Activated CD8-positive, alpha-beta memory T cell treated with anti-CD3 and anti-CD28 coated beads for 4 hours (primary cell): ENCODE measurements around the gene GIPC1.
"Not testable (repeated sequence)": the region's sequence is repeated elsewhere in the genome, so short reads cannot be mapped to it uniquely, and the experiment has no call there.

Experiments used
- DNase-seq, 2 donors: peaks; one replicate each; pipeline ENCODE4 v3.0.0-alpha.2; 2020; ENCODE audit warnings: low read depth in 2 of 2

Gene GIPC1

DNA sequence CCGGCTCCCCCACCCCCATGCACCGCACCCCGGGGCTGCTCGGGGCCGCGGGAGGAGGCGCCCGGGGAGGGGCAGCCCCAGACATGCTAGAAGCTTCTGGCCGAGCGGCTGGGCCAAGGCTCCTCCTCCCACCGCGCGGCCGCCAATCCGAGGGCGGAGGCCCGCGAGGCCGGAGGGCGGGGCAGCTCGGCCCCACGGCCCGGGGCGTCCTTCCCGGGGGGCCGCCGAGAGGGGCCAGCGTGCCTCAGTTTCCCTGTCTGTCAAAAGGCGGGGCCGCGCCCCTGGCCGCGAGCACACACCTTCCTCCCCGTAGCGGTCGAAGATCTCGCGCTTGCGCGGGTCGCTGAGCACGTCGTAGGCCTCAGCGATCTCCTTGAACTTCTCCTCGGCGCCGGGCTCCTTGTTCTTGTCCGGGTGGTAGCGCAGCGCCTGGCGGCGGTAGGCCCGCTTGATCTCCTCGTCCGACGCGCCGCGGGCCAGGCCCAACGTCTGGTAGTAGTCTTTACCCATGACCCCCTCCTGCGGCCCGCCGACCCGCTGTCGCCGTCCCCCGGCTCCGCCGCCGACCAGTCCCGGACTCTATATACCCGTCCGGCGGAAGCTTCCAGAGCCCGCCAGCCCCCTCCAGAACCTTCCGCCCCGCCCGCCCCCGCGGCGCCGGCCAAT, 22.0 kb upstream of the GIPC1 start, which contains the start of gene DNAJB1:
Gene DNAJB1, minus strand, starts transcription at position 558 of the 666 bp plus-strand sequence. Its CDS starts 48 bp downstream, at position 510.
- peak; percentile 34 to 44 for DNase-seq

DNA sequence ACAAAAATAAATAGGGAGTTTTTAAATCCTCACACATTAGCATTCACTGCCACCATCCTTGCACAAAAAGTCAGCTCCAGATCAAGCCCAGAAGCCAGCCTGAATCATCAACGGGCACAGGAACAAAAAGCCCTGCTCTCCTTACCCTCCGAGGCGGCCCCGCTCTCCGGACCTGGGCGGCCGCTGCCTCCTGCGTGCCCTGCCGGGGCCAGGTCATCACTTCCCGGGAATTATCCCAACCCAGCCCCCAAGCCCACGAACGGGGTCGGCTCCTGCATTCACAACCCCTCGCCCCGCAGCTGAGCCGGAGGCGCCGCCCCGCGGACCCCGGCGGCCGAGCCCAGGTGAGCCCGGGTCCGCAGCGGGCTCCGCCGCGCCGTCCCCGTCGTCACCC, 21.5 kb upstream of the GIPC1 start:
- no peak for DNase-seq

DNA sequence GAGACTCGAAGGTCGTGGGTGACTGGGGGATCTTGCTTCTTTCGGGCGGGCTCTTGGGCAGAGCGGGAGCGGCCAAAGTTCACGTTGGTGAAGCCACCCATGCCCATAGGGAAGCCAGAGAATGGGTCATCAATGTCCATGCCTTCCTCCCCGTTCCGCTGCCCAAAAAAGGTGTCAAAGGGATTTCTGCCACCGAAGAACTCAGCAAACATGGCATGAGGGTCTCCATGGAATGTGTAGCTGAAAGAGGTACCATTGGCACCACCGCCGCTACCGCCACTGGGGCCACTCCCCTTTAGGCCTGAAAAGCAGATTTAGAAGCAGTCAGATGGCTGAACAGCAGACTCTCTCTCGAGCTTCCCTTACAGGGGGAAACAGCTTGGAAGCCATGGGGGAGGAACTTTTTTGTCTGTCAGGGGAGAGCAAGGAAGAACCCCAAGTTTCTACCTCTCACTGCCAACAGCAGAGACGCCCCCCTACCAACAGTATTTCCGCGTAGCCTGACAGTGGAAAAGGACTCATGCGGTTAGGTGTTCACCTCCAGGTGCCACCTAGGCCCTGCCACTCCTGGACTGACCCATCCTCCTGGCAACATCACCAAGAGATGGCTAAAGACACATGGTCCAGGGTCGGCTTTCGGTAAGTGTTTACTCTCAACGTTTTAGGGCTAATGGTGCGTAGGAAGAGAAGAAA, 21.0 kb upstream of the GIPC1 start:
- DNase-seq, result no peak

DNA sequence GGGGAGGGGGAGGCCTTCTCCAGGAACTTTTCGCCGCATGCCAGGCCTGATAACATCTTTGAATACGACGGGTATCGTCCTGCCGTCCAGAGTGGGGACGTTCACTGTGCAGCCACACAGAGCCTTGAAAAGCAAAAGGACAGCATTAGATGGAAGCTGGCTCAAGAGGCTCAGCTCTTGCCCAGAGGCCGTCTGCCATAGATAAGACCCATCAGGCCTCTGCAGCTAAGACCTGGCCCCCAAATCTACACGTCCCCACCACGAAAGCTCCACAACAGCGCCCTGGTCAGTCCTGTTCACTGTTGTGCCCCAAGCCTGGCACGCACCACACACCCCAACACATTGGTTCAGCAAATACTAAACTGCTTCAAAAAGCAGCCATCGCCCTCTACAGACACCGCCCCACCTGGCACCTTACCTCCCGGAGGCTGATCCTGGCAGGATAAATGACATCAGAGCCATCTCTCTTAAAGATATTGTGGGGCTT, 20.2 kb upstream of the GIPC1 start:
- no peak for DNase-seq

DNA sequence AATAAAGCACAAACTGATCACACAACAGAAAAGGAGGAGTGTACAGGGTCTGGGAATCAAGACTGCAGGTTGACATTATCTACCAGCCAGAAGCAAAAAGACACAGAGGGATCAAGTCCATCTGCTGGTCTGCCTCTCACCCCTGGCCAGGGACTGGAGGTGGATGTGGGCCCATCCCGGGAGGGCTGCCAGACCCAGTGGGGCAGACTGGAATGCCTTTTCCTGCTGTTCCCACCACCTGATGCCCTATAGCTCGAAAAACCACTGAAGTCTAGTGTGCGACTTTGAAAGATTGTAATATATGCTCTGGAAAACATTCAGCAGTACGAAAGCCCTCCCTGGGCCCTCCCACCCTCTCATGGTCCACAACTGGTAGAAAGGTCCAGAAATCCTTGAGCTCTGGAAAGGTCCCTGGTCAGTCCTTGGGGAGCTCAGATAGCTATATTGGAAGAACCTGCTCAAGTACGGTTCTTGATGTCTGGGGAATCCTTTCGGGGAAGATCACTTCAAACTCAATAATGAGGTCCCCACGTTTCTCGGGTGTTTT, 19.6 kb upstream of the GIPC1 start:
- DNase-seq, result no peak

DNA sequence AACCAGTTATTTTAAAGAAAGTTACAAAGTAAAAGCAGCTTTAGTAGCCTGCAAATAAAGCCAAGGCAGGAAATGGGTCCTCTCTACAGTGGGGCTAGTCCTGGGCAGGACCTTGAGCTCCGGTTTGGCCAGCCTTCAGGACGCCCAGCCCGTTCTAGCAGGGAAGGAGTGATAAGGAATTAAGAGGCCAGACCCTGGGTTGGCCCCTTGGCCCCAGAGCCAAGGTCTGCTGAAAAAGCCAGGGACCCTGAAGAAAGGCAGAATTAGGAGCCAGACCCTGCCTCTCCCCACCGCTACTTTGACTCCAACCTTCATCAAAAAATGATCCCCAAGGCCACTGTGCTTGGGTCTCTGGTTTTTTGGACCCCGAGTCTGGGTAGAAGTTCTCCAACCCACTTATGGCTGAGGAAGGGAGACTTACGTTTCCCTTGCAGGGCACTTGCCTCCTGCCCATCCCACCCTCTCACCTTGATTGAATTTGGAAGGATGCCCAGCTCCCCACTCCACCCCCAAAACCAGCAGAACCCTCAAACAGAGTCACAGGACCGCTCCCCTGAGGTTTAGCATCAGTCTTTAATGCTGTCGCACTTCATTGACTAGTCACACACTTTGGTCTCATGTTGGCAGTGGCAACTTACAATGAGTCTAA, 18.4 kb upstream of the GIPC1 start:
- DNase-seq, result no peak

DNA sequence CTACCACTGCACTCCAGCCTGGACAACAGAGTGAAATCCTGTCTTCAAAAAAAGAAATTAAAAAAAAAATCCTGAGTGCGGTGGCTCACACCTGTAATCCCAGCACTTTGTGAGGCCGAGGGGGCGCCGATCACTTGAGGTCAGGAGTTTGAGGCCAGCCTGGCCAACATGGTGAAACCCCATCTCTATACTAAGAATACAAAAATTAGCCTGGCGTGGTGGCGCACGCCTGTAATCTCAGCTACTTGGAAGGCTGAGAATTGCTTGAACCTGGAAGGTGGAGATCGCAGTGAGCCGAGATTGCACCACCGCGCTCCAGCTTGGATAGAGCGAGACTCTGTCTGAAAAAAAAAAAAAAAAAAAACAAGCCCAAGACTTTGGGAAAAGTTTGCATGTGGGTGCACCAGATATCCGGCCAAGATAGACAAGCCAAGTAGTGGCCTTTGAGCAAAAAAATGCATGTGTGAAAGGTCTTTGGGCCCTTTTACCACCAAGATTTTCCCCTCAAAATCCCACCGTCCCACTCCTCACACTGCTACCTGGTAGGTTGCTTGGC, 16.6 kb upstream of the GIPC1 start:
- no peak for DNase-seq

DNA sequence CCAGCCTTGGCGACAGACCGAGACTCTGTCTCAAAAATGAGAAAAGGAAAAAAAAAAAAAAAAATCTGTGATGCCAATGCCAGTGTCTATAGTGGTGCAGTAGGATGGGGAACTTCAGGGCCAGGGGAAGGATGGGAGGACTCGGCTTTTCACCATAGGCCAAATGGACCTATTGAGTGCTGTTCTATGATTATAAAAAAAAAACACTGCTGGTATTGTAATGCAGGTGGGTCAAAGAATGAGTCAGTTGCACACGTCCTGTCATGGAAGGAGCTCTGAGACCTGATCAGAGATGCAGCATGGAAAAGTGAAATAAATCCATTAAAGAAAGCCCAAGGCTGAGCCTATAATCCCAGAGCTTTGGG, 15.3 kb upstream of the GIPC1 start:
- no peak for DNase-seq

DNA sequence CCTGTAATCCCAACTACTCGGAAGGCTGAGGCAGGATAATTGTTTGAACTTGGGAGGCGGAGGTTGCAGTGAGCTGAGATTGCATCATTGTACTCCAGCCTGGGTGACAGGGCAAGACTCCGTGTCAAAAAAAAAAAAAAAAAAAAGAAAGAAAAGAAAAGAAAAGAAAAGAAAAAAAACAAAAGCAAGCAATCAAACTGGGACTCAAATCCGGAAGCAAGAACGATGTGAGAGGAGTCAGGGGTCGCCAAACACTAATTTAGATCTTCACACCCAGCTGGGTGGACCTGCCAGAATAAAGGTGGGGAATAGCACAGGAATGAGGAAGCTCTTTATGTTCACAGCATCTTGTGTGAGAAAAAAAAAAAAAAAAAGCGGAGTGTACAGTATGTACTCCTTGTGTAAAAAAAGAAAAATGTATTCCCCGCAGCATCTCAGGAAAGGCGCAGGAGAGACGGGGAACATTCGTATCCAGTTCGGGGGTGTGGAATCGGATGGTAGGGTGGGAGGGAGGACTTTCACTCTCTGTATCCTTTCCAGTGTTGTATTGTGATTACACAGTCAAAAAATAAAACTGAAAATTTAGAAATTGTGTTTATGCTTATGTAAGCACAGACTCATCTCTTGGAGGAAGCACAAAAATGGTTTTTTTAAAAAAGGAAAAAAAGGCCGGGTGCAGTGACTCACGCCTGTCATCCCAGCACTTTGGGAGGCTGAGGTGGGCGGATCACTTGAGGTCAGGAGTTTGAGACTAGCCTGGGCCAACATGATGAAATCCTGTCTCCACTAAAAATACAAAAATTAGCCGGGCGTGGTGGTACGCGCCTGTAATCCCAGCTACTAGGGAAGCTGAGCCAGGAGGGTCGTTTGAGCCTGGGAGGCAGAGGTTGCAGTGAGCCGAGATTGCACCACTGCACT, 14.6 kb upstream of the GIPC1 start:
- DNase-seq, result no peak

DNA sequence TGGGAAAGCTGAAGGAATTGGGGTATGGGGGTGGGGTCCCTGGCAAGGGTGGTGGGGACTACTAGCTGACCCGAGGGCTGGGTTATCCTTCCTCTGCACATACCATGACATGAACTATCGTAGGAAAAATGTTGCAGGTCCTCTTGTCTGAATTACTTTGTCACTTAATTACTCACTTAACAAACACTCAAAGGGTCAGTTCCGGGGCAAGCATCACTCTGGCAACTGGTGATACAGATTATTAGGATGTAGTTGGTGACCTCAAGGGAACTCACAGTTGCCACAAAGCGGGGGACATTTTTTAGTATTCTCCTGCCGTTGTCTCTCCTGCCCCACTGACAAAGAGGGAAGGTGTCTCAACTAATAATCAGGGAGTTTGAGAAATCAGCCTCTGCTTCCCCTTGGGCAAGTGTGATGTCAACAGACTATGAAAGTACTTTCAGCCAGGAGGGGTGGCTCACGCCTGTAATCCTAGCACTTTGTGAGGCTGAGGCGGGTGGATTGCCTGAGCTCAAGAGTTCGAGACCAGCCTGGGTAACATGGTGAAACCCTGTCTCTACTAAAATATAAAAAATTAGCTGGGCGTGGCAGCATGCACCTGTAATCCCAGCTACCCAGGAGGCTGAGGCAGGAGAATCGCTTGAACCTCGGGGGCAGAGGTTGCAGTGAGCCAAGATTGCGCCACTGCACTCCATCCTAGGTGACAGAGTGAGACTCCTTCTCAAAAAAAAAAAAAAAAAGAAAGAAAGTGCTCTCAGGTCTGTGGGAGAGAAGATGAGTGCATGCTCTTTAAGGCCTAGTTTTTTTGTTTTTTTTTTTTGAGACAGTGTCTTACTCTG, 12.0 kb upstream of the GIPC1 start:
- DNase-seq, result no peak

DNA sequence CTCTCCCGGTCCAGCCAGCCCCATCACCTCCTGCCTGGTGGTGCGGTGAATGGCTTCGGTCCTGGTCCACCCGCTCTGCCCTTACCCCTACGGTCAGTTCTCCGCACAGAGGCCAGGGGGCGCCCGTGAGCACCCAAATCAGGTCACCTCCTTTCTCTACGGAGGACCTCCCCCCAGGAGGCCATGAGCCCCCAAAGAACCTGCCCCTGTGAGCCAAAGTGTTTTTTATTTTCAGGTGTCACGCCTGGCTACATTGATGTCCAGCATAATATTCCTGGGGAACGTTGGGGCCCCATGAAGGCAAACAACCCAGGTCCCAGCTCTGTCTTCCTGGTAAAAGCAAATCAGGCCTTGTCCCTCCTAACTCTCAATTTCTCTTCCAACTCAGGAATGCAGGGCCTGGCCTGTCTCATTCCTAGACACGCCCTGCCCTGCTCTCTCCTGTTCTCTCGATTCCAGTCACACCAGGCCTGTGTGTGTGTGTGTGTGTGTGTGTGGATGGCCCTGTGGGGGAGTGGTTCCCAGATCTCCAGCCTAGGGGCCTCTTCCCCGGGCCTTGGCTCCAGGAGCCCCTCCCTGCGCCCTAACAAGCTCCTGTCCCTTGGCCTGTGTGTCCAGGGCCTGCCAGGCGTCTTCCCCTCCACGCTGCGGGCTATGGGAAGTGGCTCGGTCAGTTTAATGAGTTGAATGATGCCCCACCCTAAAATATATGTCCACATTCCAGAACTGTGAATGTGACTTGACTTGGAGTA, 9.7 kb upstream of the GIPC1 start:
- no peak for DNase-seq

DNA sequence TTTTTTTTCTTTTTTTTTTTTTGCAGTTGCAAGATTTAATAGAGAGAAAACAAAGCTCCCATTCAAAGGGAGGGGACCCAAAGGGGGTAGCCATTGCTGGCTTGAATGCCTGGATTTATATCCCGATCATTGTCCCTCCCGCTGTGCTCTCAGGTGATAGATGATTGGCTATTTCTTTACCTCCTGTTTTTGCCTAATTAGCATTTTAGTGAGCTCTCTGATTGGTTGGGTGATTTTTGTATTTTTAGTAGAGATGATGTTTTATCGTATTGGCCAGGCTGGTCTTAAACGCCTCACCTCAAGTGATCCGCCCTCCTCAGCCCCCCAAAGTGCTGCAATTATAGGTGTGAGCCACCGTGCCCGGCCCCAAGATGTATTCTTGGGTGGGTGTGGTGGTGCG, 8.6 kb upstream of the GIPC1 start:
- DNase-seq, result not testable (repeated sequence)

DNA sequence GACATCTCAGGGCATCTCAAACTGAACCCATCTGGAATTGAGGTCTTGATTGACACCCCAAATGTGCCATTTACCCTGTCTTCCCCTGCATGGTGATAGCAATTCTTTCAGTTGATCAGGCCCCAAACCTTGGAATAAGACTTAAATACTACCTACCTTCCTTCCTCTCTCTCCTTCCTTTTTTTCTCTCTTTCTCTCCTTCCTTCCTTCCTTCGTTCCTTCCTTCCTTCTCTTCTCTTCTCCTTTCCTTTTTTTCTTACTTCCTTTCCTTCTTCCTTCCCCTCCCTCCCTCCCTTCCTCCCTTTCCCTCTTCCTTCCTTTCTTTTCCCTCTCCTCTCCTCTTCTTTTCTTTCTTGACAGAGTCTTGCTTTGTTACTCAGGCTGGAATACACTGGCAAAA, 7.4 kb upstream of the GIPC1 start:
- no peak for DNase-seq

DNA sequence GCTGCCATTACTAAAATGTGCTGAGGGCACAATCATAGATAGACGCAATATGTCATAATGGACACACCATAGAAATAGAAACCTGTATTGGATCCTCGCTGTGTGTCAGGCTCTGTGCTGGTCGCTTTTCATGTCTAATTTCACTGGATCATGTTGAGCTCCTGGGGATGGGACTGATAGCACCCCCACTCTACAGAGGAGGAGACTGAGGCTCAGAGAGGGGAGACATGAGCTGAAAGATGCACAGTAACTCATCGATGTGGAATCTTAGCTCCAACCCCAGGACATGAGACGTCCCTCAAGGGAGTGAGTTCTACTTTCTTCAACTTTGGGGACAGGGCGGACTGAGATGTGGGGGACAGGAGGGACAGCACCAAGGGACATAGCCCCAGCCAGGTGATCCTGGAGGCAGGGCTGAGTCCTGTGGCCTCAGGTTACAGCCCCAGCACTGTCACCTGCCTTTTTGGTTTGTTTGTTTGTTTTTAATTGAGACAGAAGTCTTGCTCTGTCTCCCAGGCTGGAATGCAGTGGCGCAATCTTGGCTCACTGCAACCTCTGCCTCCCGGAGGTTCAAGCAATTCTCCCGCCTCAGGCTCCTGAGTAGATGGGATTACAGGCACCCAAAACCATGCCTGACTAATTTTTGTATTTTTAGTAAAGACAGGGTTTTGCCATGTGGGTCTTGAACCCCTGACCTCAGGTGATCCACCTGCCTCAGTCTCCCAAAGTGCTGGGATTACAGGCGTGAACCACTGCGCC, 6.6 kb upstream of the GIPC1 start:
- DNase-seq, result no peak

DNA sequence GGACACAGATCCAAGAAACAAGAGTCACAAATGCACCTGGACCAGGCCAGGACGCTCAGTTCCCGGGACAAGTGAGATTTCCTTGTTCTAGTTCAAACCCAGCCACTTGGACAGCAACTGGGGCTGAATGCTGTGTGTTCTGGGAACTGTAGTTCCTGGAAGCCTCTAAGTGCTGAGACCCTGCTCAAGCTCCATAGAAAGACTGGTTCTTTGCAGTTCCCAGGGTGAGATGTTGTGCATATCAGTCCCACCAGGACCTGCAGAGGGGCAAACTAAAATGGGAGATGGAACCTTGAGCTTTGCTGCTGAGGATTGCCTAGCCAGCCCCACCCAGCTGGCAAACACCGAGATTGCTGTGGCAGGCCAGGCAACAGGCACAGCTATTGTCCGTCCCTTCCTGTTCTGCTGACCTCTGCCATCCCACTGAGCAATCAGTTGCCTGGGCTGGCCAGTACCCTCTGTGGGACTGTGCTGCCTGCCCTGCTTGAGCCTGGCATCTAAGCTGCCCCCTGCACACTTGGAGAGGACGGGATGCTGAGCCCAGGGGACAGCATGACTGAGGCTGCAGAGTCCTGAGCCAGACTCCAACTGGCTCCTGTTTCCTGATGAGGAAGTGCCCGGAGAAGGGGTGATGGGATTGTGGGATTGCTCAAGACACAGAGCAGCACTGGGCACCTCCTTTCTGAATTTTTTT, 1.4 kb upstream of the GIPC1 start:
- no peak for DNase-seq

DNA sequence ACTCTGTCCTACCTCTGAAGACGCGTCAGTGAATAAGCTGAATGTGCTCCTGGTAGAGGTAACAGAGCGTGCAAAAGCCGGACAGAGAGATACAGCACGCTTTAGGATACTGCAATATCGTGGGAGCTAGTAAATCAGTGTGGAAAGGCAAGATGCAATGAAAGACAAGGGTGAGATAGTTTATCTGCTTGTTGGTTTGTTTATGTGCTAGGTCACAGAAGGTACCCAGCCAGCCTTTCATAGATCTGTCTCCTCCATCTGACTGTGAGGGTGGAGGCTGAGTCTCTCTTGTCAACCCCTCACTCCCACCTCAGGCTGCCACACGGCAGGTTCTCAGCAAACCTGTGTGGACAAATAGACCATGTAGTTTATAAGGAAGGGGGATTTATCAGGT, 904 bp upstream of the GIPC1 start:
- DNase-seq, result no peak

DNA sequence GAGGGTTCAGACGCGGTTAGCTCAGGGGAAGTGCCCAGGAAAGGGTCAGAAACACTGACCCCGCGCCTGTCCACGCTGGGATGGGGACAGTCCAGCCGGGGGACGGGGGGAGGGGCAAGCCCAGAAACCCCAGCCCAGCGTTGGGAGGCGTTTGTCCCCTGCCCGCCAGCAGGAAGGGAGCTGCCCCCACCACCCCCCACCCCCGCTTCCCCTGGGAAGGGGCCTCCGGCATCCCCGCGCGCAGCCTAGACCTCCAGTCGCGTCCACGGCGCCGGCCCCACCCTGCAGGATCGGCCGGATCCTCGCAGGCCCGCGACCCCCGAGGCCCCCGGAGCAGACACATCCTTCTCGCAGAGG, 277 bp downstream of the GIPC1 start:
- no peak for DNase-seq

DNA sequence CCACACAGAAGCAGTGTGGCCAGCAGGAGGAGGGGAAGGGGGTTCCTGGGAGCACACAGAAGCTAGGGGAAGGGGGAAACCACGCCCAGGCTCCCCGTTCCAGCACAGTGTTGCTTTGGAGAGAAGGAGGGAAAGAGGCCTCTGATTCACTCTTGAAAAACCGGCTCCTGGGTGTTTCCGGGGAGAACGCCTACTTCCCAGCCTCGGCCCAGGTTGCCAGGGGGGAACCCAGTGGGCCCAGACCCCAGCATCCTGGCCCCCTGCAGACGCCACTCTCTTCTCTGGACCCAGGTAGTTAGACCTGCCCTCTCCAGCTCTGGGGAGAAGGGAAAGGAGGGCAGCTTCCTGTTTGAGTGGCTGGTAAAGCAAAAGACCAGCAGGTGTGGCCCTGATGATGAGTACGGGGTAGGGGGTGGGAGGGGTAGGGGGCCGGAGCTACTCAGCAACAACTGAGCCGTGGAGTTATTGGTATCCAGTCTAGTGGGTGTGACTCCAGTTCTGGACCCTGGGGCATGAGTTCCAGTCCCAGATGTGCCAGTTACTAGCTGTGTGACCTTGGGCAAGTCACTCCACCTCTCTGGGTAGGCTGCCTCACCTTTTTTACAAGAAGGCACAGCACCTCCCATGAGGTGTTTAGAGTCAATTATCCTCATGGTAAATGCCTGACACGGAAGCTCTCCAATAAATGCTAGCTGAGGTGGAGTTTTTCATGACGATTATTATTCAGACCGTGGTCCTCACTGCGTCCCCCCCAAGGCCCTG, 836 bp downstream of the GIPC1 start:
- DNase-seq, result no peak
